Osteoblast (primary cell): ENCODE results near the gene BCL2L1. TPM values are rescaled to one million over a fixed set of nuclear protein-coding genes. Genes with fewer than 3 reads are reported as not detected.

Source experiments
- DNase-seq: peaks from one replicate; pipeline ENCODE4 v3.0.0; 2011; ENCODE audit warnings: low spot score, mixed read lengths; ENCODE audit not compliant: insufficient read length; ENCODE audit errors: missing footprints
- H2AFZ ChIP-seq: 2 replicates; pipeline ENCODE4 v1.6.0; 2011; ENCODE audit warnings: mild to moderate bottlenecking, low read length
- H3K27ac ChIP-seq: 2 replicates; pipeline ENCODE4 v1.5.1; 2011; ENCODE audit warnings: mild to moderate bottlenecking, low read depth, low read length, moderate library complexity
- H3K27me3 ChIP-seq: 2 replicates; pipeline ENCODE4 v1.6.0; 2012; ENCODE audit warnings: mild to moderate bottlenecking, control low read depth, inconsistent platforms, low read length, moderate library complexity; ENCODE audit not compliant: insufficient read depth
- H3K36me3 ChIP-seq: 2 replicates; pipeline ENCODE4 v1.5.1; 2011; ENCODE audit warnings: mild to moderate bottlenecking, low read length, control low read depth, moderate library complexity; ENCODE audit not compliant: insufficient read depth
- H3K4me1 ChIP-seq: 2 replicates; pipeline ENCODE4 v1.5.1; 2011; ENCODE audit warnings: mild to moderate bottlenecking, low read length, control low read depth, moderate library complexity; ENCODE audit not compliant: insufficient read depth
- H3K4me2 ChIP-seq: 2 replicates; pipeline ENCODE4 v1.6.0; 2011; ENCODE audit warnings: mild to moderate bottlenecking, low read length; ENCODE audit not compliant: insufficient read depth
- H3K4me3 ChIP-seq: fragments of 200-600 bp; sonication (generic); 3 replicates; pipeline ENCODE4 v1.5.1; 2012; ENCODE audit warnings: mild to moderate bottlenecking, low read length, inconsistent platforms; ENCODE audit not compliant: insufficient read depth
- H3K79me2 ChIP-seq: 2 replicates; pipeline ENCODE4 v1.6.0; 2012; ENCODE audit warnings: mild to moderate bottlenecking, low read length, control low read depth, inconsistent platforms; ENCODE audit not compliant: insufficient read depth
- H3K9me3 ChIP-seq: 2 replicates; pipeline ENCODE4 v1.5.1; 2011; ENCODE audit warnings: low read depth, low read length, control low read depth
- H4K20me1 ChIP-seq: 2 replicates; pipeline ENCODE4 v1.6.0; 2012; ENCODE audit warnings: mild to moderate bottlenecking, low read length, control low read depth; ENCODE audit not compliant: insufficient read depth
- total RNA-seq: library from RNA; depleted of rRNA; stranded (reverse); fragments of >200 nt; gene quantifications from 2 replicates; pipeline ENCODE4 v1.2.3, GENCODE V29; 2012
- TF ChIP-seq, protein P1 (sequence below): IDR thresholded peaks from 2 replicates; pipeline ENCODE4 v1.5.1; 2011; ENCODE audit warnings: mild to moderate bottlenecking, low read depth, low read length, moderate library complexity; ENCODE audit errors: extremely low read depth

Gene BCL2L1
- total RNA-seq, 1 donor: 127 TPM

DNA sequence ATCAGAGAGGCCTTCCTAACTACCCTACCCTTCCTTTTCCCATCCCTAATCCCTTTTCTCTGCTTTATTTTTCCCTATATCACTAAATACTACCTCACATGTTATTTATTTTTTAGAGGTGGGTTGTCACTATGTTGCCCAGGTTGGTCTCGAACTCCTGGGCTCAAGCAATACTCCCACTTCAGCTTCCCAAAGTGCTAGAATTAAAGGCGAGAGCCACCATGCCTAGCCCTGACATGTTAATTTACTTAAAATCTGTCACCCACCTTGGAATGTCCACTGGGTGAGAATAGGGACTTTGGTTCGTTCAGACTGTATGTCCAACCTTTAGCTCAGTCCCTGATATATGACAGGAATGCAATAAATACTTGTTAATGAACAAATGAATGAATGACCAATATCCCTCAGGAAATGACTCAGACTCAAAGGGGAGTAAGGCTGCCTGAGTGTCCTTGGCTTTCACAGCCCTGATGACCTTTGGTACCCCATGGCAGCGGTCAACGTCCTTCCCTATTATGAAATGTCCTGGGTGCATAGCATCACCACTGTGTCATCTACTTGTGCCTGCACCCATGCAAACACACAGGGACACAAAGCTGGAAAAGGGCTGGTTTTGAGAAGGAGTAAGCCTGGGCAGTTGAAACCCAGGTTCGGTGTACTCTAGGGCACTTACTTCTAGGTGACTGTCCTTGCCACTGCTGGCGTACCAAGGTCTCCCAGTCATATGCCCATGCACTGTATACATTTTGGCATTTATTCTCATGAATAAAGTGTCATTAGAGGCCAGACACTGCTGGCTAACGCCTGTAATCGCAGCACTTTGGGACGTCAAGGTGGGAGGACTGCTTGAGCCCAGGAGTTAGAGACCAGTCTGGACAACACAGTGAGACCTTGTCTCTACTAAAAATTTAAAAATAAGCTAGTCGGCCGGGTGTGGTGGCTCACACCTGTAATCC is 26.5 kb downstream of the BCL2L1 start:
- Histone ChIP-seq H3K4me2 (peak overlapping the region; percentile 30), H3K9me3 (no peaks in the 10 kb centered on the region), H3K4me3 (no peak overlapping the region), H3K27ac (peak overlapping the region; percentile 61), H2AFZ (no peak overlapping the region), H4K20me1 (no peaks in the 10 kb centered on the region), H3K27me3 (no peaks in the 10 kb centered on the region), H3K36me3 (peaks cover 30% of the 10 kb centered on the region), H3K79me2 (peaks cover 92% of the 10 kb centered on the region), H3K4me1 (peaks cover 55% of the 10 kb centered on the region)
- DNase-seq: peak; percentile 87
- TF ChIP-seq, protein P1, sequence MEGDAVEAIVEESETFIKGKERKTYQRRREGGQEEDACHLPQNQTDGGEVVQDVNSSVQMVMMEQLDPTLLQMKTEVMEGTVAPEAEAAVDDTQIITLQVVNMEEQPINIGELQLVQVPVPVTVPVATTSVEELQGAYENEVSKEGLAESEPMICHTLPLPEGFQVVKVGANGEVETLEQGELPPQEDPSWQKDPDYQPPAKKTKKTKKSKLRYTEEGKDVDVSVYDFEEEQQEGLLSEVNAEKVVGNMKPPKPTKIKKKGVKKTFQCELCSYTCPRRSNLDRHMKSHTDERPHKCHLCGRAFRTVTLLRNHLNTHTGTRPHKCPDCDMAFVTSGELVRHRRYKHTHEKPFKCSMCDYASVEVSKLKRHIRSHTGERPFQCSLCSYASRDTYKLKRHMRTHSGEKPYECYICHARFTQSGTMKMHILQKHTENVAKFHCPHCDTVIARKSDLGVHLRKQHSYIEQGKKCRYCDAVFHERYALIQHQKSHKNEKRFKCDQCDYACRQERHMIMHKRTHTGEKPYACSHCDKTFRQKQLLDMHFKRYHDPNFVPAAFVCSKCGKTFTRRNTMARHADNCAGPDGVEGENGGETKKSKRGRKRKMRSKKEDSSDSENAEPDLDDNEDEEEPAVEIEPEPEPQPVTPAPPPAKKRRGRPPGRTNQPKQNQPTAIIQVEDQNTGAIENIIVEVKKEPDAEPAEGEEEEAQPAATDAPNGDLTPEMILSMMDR: no peak

DNA sequence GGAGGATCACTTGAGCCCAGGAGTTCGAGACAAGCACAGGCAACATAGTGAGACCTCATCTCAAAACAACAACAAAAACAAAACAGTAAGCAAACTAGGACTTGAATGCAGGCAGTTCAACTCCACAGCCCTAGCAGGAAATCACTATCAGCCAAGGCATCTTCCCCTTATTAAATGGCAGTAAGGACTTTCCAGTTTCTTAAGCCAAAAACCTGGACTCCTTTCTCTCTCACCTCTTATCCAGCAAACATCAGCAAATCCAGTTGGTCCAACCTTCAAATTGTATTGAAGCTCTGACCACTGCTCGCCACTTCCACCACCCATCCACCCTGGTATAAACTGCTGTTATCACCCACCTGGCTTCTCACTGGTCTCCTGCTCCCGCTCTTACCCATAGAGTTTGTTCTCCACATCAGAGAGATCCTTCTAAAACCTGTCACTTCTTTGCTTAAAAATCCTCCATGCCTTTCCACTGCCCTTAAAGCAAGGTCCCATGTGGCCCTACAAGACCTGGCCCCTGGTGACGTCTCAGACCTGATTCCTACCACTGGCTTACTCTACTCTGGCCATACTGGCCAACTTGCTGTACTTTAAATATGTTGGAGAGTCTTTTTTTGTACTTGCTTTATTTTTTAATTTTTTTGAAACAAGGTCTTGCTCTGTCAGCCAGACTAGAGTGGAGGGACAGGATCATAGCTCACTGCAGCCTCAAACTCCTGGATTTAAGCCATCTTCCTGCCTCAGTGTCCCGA is 27.6 kb downstream of the BCL2L1 start:
- Histone ChIP-seq H2AFZ (no peak overlapping the region), H3K27ac (peak overlapping the region; percentile 61), H3K36me3 (peaks cover 24% of the 10 kb centered on the region), H4K20me1 (no peaks in the 10 kb centered on the region), H3K4me3 (no peak overlapping the region), H3K9me3 (no peaks in the 10 kb centered on the region), H3K79me2 (peaks cover 90% of the 10 kb centered on the region), H3K4me2 (no peak overlapping the region), H3K4me1 (peaks cover 52% of the 10 kb centered on the region), H3K27me3 (no peaks in the 10 kb centered on the region)
- DNase-seq: no peak
- TF ChIP-seq, protein P1: no peak

DNA sequence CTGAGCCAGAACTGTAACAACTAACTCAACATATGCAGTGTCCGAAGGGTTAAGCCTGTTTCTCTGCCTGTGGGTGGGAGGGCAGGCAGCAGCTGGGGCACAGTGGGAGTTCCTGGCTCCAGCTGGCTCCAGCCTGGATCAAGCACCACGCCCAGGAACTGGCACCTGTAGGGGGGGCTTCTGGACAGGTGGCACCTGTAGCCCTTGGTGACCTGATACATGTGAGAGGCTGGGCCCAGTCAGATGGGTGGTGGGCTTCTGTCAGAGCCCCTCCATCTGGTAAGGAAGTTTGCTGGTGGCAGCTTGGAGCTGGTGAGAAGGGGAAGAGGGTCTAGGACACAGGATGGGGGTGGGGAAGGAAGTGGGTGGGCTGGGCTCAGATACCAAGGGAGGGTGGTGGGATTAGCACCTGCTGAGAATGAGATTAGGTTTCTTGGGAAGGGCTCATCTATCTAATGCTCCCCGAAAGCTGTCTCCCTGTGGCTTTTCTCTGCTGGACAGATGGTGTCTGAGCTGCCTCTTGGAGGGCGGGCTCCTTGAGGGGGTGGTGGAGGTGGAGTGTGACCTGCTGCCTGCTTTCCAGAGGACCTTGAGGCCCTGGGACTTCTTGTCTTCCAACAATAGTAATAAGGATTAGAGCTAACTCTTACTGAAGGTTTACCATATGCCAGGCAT is 28.5 kb downstream of the BCL2L1 start:
- TF ChIP-seq, protein P1: no peak
- H3K4me1 ChIP-seq: peaks cover 45% of the 10 kb centered on the region

More for the DNA sequence above, 28.5 kb downstream of the BCL2L1 start:
- Histone ChIP-seq H3K27me3 (no peaks in the 10 kb centered on the region), H2AFZ (no peak overlapping the region), H3K36me3 (peaks cover 24% of the 10 kb centered on the region), H3K4me2 (no peak overlapping the region), H3K27ac (no peak overlapping the region), H3K4me3 (no peak overlapping the region), H3K9me3 (no peaks in the 10 kb centered on the region), H4K20me1 (no peaks in the 10 kb centered on the region), H3K79me2 (peaks cover 92% of the 10 kb centered on the region)
- DNase-seq: no peak
